HG03095 (cell line): Measurements from ENCODE around the gene GRIA4.
"Not testable (repeated sequence)": the region's sequence is repeated elsewhere in the genome, so short reads cannot be mapped to it uniquely, and the experiment has no call there.

Source experiments
- ATAC-seq: cut with Tn5 transposase; IDR thresholded peaks from one replicate; pipeline ENCODE4 v1.9.1; 2021; ENCODE audit warnings: moderate library complexity; ENCODE audit not compliant: unreplicated experiment

Gene GRIA4

DNA sequence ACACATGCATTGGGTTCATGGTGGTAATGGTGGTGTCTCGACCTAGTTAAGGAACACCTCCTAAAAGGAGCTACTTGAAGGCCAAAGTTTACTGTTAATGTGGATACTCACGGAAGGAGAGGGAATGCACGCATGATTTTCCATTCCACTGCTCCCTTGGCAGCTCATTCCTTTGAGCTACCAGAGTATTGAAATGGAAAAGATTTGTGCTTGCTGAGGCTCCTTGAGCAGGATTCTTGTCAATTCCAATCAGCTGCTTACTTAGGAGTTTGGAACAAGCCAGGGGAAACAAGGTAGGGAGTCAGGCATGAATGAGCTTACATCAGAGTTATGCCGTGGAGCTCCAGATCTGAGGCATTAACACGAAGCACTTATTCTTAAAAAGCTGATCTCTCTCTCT lies 108.8 kb downstream of the GRIA4 start:
- no peak for ATAC-seq

DNA sequence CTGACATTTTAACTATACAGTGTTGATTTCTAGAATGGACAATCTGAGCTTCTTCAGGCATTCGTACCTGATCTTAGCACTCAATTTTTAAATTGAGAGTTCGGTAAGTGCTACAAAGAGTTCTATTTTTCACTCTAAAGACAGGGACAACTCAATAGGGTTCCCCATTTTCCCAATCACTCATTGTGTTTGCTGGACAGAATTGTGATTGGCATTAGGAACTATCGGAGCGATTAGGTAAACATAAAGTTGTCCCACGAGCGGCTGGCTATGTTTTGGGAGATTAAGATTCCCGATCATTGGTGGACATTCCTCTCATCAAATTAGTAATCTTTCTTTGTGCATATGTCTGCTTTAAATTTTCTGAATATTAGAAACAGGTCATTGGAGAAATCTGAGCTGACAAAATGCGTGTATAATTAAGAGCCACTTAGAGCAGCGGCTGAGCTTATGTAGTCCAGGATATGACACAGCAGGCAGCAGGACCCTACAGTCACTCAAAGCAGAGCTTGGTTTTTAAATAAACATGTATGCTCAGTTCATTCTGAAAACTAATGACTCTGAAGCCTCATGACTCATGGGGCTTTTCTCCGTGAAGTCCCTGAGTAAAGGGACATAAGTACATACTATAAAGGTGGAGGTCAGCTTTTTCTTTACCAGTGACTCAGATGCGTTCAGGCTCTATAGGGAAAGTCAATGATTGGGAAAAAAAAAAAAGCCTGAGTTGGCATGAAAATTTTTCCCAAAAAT lies 109.4 kb downstream of the GRIA4 start:
- ATAC-seq, result peak; percentile 93

- no peak for ATAC-seq
These were observed 110.2 kb downstream of the GRIA4 start for GRCh38 chr11:105720096-105720495.

DNA sequence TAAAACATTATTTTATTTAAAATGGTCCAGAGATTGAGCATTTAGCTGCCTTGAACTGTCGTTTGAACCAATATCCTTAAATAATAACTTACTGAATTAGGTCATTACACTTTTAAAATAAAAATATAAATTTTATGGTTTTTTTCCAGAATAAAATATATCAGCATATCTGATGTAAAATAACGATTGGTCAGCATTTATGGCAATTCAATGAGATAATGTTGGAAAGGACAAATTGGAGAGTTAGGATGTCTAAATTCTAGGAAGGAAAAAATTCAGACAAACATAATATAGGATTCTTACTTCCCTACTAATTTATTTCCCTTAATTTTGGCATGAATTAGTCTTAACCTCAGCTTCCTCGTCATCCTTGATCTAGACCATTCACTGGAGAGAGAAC lies 113.4 kb downstream of the GRIA4 start:
- ATAC-seq, result no peak

DNA sequence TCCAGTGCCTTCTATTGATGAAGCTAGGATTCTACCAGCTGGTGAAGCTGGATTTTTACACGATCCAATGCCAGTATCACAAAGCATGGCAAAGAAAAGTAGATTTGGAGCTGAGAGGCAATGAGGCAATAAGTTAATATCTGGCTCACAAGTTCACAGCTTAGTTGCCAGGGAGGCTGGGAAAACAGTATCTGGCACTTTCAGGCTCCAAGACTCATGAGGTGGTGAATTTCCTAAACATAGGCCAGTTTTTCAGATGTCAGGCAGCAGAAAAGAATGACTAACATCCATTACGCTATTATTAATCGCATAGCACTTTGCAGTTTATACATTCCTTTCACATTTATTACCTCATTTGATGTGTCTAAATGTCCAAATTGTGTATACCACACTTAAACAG lies 122.7 kb downstream of the GRIA4 start:
- ATAC-seq, result no peak

- no peak for ATAC-seq
These were observed 124.6 kb downstream of the GRIA4 start for GRCh38 chr11:105734426-105734825.

- ATAC-seq, result no peak
These were observed 128.4 kb downstream of the GRIA4 start for GRCh38 chr11:105738251-105738650.

DNA sequence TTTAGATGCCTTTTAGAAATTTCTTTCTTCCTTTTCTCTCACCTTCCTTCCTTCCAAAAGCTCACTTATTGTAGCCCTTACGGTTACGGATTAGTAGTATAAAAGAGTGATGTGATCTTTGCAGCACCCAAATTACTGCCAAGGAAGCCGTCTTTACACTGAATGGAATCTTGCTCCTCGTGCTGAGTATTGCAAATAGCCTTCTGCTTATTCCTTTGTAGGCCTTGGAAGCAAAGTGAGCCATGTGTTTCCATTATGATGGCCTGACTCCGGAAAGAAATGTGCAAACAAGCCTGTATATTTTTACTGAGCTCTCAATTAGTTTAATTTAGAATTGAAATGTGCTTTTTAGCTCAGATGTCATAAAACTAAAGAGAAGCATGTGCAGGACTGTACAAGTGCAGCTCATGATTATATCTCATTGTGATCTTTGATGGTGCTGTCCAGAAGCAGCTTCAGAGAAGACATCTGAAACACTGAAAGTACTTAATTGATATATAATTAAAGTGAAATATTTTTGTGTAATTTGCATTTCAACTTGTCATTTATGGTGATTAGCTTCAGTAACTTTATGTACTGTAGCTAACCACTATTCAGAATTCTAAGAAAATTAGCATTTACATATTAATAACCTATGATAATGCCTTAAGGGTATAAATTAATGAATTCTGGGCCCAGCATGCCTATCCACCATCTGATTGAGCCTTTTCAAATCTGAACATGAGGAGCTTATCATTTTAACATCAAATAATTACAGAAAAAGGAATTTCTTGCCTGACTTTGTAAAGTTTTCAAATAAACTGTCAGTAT lies 129.3 kb downstream of the GRIA4 start:
- no peak for ATAC-seq

DNA sequence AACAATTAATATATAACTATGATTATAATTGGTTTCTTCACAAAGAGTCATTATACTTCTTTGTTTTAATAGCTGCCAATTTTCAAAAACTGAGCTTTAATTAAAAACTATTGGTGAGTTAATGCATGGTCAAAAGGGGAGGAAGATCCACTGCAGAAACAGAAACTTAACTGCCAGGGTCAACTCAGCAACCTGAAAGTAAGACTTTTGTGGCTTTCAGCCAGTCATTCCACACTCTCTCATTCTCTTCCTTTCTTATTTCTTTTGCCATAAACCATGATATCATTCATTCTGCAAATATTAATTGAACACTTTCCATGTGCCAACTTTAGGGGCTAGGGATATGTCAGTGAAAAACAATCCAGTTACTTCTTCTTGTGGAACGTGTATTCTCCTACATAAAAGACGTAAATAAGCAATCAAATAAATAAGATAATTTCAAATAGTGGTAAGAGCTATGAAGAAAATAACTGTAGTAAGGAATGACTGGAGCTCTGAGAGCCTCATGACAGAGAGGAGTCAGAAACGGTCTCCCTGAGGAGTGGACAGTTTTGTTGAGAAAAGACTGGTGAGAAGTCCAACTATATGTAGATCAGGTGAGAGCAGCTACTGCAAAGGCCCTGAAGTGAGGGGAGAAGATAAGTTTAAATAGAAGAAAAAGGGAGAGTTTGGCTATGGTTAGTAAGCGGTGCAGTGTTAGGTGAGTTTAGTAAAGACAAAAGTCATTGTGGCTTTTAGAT lies 130.5 kb downstream of the GRIA4 start:
- peak; percentile 98 for ATAC-seq

DNA sequence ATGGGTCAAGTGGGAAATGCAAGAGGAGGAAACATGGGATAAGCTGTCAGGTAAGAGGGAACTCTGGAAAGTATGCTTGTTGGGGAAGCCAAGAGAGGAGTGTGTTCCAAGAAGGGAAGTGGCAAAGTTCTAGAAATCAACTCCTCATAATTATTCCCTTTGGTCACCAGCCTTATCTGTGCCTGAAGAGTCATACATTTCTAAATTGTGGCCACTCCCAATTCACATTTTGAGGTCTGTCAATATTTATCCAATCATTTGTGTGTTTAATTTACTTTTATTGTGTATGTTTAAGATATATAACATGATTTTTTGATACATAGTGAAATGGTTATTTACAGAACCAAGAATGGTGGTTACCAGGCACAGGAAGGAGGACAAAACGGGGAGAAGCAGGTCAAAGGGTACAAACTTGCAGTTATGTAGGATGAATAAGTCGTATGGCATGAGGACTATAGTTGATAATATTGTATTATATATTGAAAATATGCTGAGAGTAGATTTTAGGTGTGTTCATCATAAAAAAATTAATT lies 131.7 kb downstream of the GRIA4 start:
- ATAC-seq, result no peak

GRCh38 chr11:105754260-105754659 lies 144.4 kb downstream of the GRIA4 start:
- no peak for ATAC-seq

- ATAC-seq, result no peak
These were observed 144.8 kb downstream of the GRIA4 start for GRCh38 chr11:105754716-105755115.

GRCh38 chr11:105757107-105757506 lies 147.2 kb downstream of the GRIA4 start:
- no peak for ATAC-seq

- ATAC-seq, result no peak
These were observed 153.7 kb downstream of the GRIA4 start for GRCh38 chr11:105763594-105763993.

DNA sequence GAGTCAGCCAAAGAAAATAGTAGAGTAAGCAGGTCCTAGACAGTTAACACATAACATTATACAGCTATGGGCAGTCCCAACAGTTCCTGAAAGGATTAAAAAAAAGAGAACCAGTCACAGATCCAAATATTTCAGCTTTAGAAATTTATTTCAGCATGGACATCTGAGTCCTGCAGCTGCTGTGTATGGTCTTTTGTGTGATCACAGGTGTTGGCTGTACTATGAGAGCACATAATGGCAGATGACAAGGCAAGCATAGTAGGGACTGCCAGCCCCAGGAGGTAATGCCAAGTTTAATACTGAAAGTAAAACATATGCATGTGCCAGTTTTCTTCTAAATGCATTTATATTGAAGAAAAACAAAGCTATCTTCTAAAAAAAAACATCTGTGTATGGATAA lies 158.1 kb downstream of the GRIA4 start:
- ATAC-seq, result no peak

DNA sequence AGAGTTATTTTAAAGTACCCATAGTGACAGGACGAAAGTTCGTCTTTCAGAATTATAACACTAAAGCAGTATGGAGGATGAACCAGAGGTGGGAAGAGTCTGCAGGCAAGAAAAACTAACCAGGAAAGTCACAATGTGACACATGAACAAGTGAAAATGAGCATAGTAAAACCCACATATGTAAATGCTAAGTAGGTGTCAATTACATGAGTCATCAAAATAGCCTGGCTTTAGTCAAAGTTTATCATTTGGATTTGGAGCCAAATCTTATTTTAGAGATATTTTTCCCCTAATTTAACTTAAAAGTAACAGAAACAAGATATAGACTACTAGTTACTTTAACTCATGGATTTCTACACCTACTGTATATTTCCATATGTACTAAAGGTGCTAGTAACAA lies 159.8 kb downstream of the GRIA4 start:
- no peak for ATAC-seq

- not testable (repeated sequence) for ATAC-seq
These were observed 163.6 kb downstream of the GRIA4 start for GRCh38 chr11:105773452-105773851.

DNA sequence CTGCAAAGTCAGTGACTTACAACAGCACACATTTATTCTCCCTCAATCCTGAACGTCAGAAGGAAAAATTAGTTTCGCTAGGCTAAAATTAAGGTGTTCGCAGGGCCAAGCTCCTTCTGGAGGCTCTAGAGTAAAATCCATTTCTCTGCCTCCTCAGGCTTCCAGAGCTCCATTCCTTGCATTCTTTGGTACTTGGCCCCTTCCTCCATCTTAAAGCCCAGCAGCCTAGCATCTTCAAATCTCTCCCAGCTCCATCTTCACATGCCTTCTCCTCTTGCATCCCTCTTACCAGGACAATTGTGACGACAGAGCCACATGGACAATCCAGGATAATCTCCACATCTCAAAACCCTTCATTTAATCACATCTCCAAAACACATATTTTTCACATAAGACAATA lies 165.0 kb downstream of the GRIA4 start:
- ATAC-seq, result no peak

DNA sequence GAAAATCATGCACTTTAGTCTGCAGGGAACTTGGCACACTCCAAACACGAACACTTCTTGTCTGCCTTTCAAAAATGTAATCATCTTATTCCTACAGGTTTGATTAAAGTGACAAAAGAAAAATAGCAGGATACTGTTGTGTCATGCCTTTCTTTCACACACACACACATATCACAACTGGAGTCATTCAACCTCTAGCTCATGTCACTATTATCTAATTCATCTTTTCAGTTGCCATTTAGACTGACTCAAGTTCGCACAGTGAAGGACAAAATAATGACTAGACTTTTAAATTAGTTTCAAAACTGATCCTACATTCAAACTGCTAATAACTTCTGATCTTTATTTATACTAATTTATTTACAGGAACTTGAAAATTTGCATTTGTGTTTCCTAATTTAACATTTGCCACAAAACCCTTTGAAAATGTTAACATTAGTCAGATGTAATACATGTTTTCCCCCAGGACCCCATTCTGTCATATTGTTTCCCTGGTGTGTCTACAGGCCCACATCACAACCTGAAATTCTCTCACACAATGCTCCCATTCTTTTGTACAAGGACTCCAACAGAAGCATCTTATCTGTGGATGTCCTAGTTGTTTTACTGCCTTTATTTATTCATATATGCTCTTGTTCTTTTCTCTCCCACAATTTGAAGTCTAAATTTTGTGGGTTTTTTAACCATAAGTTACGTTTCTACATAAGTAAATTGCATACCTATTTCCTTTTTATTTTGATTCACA lies 171.1 kb downstream of the GRIA4 start:
- ATAC-seq, result no peak

DNA sequence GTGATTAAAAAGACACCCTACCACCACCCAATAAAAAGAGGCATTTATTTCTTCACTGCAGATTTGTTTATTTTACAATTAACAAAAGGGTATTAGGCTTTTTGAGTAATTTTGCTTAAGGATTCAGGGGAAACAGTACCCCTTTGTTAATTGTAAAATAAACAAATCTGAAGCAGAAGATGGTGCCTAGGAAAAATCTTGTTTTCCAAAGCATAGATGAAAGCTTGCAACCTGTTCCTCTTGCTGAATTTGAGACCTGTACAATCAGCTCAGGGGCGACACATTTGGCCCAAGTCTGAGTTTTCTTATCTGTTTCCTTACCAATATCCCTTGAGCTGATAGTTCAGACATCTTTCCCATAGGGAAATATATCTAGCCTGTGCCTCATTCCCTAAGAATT lies 171.9 kb downstream of the GRIA4 start:
- ATAC-seq, result no peak

- ATAC-seq, result no peak
These were observed 173.3 kb downstream of the GRIA4 start for GRCh38 chr11:105783216-105783615.
